Endothelial cell of umbilical vein (primary cell): ENCODE results near the gene ACOX3.

ENCODE experiments used
- POLR2A ChIP-seq: IDR thresholded peaks from 2 replicates; pipeline ENCODE4 v1.6.1; 2012; ENCODE audit warnings: low read depth, mild to moderate bottlenecking, control low read depth, low read length
- TF ChIP-seq, protein P1 (sequence below), 2 donors: IDR thresholded peaks; 1 replicate in 1 of 2; 2 replicates in 1 of 2; pipeline ENCODE4 v1.5.1; 2011; ENCODE audit warnings: low read length in 2 of 2, mild to moderate bottlenecking in 2 of 2, moderate library complexity in 2 of 2, control low read depth in 1 of 2, inconsistent platforms in 1 of 2, low read depth in 1 of 2; ENCODE audit not compliant: insufficient read depth in 1 of 2; ENCODE audit errors: extremely low read depth in 1 of 2

DNA sequence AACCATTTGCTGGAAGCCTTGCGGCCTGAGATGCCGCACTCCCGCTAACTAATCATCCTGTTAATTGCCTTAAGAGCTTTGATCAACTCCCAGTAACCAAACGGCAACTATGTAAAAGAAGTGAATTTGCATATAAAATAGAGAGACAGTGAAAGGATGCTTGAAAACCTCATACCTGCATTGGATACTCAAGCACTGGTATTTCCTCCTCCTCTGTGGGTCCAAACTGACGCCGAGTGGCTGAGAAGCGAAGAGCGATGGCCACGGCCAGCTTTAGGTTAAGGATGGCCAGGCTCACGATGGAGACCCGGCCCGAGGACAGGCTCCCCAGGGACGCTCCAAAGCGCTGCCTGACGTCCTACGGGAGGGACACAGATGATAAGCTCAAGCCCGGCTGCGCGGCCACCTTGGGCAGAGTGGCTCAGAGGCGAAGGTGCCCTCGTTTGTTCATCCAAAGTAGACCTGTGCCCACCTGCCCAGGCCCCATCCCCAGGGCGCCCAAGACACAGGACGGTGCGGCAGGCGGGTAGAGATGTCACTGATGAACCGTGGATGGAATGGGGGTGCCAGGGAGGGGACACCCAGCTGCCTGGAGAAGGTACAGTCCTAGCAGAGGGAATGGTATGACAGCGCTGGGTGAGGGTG, 43.6 kb downstream of the ACOX3 start:
- TF ChIP-seq, protein P1, sequence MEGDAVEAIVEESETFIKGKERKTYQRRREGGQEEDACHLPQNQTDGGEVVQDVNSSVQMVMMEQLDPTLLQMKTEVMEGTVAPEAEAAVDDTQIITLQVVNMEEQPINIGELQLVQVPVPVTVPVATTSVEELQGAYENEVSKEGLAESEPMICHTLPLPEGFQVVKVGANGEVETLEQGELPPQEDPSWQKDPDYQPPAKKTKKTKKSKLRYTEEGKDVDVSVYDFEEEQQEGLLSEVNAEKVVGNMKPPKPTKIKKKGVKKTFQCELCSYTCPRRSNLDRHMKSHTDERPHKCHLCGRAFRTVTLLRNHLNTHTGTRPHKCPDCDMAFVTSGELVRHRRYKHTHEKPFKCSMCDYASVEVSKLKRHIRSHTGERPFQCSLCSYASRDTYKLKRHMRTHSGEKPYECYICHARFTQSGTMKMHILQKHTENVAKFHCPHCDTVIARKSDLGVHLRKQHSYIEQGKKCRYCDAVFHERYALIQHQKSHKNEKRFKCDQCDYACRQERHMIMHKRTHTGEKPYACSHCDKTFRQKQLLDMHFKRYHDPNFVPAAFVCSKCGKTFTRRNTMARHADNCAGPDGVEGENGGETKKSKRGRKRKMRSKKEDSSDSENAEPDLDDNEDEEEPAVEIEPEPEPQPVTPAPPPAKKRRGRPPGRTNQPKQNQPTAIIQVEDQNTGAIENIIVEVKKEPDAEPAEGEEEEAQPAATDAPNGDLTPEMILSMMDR (IDR thresholded peaks at IDR 0.05; ENCODE audit: extremely low read depth in 1 of 2, insufficient read depth in 1 of 2, low read depth in 1 of 2, low read length in 2 of 2), result no peak
- TF ChIP-seq POLR2A, result no peak
